ENCODE results near the gene GPHA2. TPM values are rescaled to one million over a fixed set of nuclear protein-coding genes. Genes with fewer than 3 reads are reported as not detected.

GPHA2 gene
- polyA plus RNA-seq, 1 of the 3 experiments (the other 2 are of a cell fraction): not detected

DNA sequence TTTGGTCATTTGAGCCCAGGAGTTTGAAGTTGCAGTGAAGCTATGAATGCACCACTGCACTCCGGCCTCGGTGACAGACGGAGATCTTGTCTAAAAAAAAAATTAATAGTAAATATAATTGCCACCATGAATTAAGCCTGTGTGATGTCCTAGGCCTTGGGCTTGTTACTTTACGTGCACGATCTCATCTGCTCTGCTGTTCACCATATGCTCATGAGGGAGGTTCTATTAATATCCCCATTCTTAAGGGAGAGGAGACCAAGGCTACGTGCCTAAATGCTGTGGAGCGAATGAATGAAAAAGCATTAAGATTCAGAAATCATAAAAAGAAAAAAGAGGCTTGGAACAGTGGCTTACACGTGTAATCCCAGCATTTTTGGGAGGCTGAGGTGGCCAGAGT lies 16.1 kb downstream of the GPHA2 start (continued):
- TF ChIP-seq TEAD4 (IDR thresholded peaks at IDR 0.05; ENCODE audit: borderline replicate concordance, insufficient read depth): no peak

DNA sequence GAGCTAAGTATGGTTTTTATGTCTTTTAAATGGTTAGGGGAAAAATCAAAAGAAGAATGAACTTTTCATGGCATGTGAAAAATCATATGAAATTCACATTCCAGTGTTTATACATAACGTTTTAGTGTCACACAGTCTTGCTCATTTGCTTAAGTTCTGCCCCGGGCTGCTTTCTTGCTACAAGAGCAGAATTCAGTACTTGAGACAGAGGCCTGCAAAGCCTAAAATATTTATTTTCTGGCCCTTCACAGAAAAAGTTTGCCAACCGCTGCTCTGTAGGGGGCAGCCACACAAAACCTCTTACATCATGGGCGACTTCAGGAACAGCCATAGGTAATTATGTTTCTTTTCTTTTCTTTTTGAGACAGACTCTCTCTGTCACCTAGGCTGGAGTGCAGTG lies 17.7 kb downstream of the GPHA2 start:
- no peak for DNase-seq
- Histone ChIP-seq H3F3A (replicated peaks; ENCODE audit: insufficient read depth) (no peaks in the 10 kb centered on the region), H3K79me2 (ENCODE audit: insufficient read depth) (peaks cover 16% of the 10 kb centered on the region; the same call in 1 of the 2 replicates), H3K27ac (ENCODE audit: low read depth in 2 of 2, low read length in 1 of 2) (peak overlapping the region; percentile 58 to 77; a peak in 3 of 4 replicates), H3K4me3 (ENCODE audit: low read depth in 2 of 2, low read length in 1 of 2) (peak overlapping the region; percentile 70 to 96), H3K9ac (peak overlapping the region; percentile 78), H3K27me3 (ENCODE audit: insufficient read depth) (no peaks in the 10 kb centered on the region), H3K4me2 (peak overlapping the region; percentile 92), H3K4me1 (ENCODE audit: control insufficient read depth in 1 of 2, insufficient read depth in 2 of 2, low read depth in 1 of 2, low read length in 1 of 2) (peaks cover 8 to 15% of the 10 kb centered on the region in 2 experiments; a peak in 3 of 4 replicates), H3K9me3 (no peaks in the 10 kb centered on the region), H3K9me2 (no peaks in the 10 kb centered on the region), H4K20me1 (ENCODE audit: insufficient read depth) (no peaks in the 10 kb centered on the region), H3K36me3 (replicated peaks in 1 of 2; ENCODE audit: control insufficient read depth in 1 of 2, insufficient read depth in 2 of 2, low read length in 1 of 2) (peaks cover 0 to 13% of the 10 kb centered on the region in 2 experiments), H2AFZ (ENCODE audit: low read depth) (peak overlapping the region; percentile 94)
- TF ChIP-seq CTCF (IDR thresholded peaks at IDR 0.05): peak; percentile 46
- TF ChIP-seq REST (IDR thresholded peaks at IDR 0.05; ENCODE audit: low read depth, low read length): peak; percentile 69
- TF ChIP-seq YY1 (IDR thresholded peaks at IDR 0.05; ENCODE audit: low read depth): peak; percentile 43; the same call in 1 of the 2 replicates
- TF ChIP-seq RAD21 (IDR thresholded peaks at IDR 0.05; ENCODE audit: low read length): peak; percentile 42; the same call in 1 of the 2 replicates
- no peak for TF ChIP-seq MXI1 (IDR thresholded peaks at IDR 0.05; ENCODE audit: low read depth, low read length)
- no peak for TF ChIP-seq FOXJ3 (CRISPR knock-in tag; IDR thresholded peaks at IDR 0.05)
- ChIA-PET POLR2A (no interaction called here), CTCF (interaction anchor here (0.5 to 2.5 kb wide), 11 partner anchors 16 to 549 kb away, joined by 3 to 8 read pairs (median 3); partner anchors contain the start of genes ARL2 and BATF2)
- WGBS (ENCODE audit: low lambda C conversion rate): 23% methylated on average over 4 of the region's 4 CpGs

- Histone ChIP-seq H3K27me3 (ENCODE audit: insufficient read depth) (no peaks in the 10 kb centered on the region), H3K9ac (peak overlapping the region; percentile 78), H3K4me3 (ENCODE audit: low read depth in 2 of 2, low read length in 1 of 2) (peak overlapping the region; percentile 70 to 96), H3F3A (replicated peaks; ENCODE audit: insufficient read depth) (no peaks in the 10 kb centered on the region), H3K9me3 (no peaks in the 10 kb centered on the region), H3K4me1 (ENCODE audit: control insufficient read depth in 1 of 2, insufficient read depth in 2 of 2, low read depth in 1 of 2, low read length in 1 of 2) (peaks cover 8 to 15% of the 10 kb centered on the region in 2 experiments; a peak in 3 of 4 replicates), H3K4me2 (peak overlapping the region; percentile 92), H3K79me2 (ENCODE audit: insufficient read depth) (peaks cover 16% of the 10 kb centered on the region; the same call in 1 of the 2 replicates), H3K27ac (ENCODE audit: low read depth in 2 of 2, low read length in 1 of 2) (peak overlapping the region; percentile 58 to 77; a peak in 3 of 4 replicates), H2AFZ (ENCODE audit: low read depth) (peak overlapping the region; percentile 94), H3K9me2 (no peaks in the 10 kb centered on the region), H4K20me1 (ENCODE audit: insufficient read depth) (no peaks in the 10 kb centered on the region), H3K36me3 (replicated peaks in 1 of 2; ENCODE audit: control insufficient read depth in 1 of 2, insufficient read depth in 2 of 2, low read length in 1 of 2) (peaks cover 0 to 16% of the 10 kb centered on the region in 2 experiments)
- POLR2A ChIA-PET: no interaction called here
- CTCF ChIA-PET: interaction anchor here (0.5 to 2.5 kb wide), 8 partner anchors 15 to 549 kb away, joined by 3 to 8 read pairs (median 3); partner anchors contain the start of gene ARL2
- TF ChIP-seq YY1 (IDR thresholded peaks at IDR 0.05; ENCODE audit: low read depth) (no peak), ELF1 (IDR thresholded peaks at IDR 0.05) (no peak), MXI1 (IDR thresholded peaks at IDR 0.05; ENCODE audit: low read depth, low read length) (no peak), FOSL2 (IDR thresholded peaks at IDR 0.05; ENCODE audit: borderline replicate concordance, low read depth) (no peak), SMC3 (IDR thresholded peaks at IDR 0.05; ENCODE audit: low read depth, low read length) (no peak), POLR2AphosphoS5 (IDR thresholded peaks at IDR 0.05; ENCODE audit: low read depth, low read length) (no peak), EZH2phosphoT487 (IDR thresholded peaks at IDR 0.05; ENCODE audit: borderline replicate concordance, low read depth) (no peak)
- 3% methylated on average over 6 of the region's 6 CpGs for WGBS (ENCODE audit: low lambda C conversion rate)
- DNase-seq: no peak
Observed at GRCh38 chr11:64917663-64917995, 18.1 kb downstream of the GPHA2 start.
